ENCODE results near the gene GOLPH3.

The GOLPH3 gene

DNA sequence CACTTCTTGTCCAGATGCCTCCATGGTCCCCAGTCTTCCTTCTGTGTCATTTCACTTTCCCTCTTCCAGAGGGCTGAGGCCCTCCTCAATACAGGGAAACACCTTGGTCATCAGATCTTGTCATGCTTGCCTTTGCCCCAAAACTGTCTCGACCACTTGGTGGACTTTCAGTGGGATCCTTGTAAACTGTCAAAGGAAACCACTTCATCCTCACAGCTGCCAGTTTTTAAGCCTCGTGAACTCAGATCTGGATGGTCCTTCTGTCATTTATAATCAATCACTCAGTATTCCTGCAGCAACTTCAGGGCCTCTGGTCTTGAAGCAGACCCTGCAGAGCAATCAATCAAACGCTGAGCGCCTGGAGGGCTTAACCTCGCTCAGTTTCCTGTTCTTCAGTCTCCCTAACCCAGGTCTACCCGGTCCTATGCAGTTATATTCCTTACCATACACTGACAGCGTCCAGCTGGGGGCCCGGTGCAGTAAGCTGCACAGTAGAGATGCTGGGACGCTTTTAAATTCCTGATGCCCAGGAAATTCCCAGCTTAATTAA lies 74.6 kb downstream of the GOLPH3 start:
- TF ChIP-seq, protein P1, sequence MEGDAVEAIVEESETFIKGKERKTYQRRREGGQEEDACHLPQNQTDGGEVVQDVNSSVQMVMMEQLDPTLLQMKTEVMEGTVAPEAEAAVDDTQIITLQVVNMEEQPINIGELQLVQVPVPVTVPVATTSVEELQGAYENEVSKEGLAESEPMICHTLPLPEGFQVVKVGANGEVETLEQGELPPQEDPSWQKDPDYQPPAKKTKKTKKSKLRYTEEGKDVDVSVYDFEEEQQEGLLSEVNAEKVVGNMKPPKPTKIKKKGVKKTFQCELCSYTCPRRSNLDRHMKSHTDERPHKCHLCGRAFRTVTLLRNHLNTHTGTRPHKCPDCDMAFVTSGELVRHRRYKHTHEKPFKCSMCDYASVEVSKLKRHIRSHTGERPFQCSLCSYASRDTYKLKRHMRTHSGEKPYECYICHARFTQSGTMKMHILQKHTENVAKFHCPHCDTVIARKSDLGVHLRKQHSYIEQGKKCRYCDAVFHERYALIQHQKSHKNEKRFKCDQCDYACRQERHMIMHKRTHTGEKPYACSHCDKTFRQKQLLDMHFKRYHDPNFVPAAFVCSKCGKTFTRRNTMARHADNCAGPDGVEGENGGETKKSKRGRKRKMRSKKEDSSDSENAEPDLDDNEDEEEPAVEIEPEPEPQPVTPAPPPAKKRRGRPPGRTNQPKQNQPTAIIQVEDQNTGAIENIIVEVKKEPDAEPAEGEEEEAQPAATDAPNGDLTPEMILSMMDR (conservative IDR thresholded peaks at IDR 0.05; ENCODE audit: low read depth, low read length), result no peak
- H3K27me3 ChIP-seq (ENCODE audit: insufficient read depth, low read depth), result no peaks in the 10 kb centered on the region
- H4K20me1 ChIP-seq (ENCODE audit: insufficient read depth), result no peaks in the 10 kb centered on the region
- H3K4me1 ChIP-seq (ENCODE audit: low read depth, poor library complexity, severe bottlenecking), result no peaks in the 10 kb centered on the region
- H2AFZ ChIP-seq (ENCODE audit: low read depth), result no peak overlapping the region
- H3K9ac ChIP-seq, result no peak overlapping the region
- 0 out of 2 replicates have a peak, but pooled peaks cover 3% of the 10 kb centered on the region for H3K36me3 ChIP-seq (ENCODE audit: insufficient read depth)
- H3K79me2 ChIP-seq (ENCODE audit: insufficient read depth, low read depth), result no peaks in the 10 kb centered on the region
- H3K27ac ChIP-seq, result no peak overlapping the region
- no peak overlapping the region for H3K4me2 ChIP-seq
- no peak overlapping the region for H3K4me3 ChIP-seq (IDR thresholded peaks at IDR 0.05; ENCODE audit: insufficient read depth, low read depth, low read length)

DNA sequence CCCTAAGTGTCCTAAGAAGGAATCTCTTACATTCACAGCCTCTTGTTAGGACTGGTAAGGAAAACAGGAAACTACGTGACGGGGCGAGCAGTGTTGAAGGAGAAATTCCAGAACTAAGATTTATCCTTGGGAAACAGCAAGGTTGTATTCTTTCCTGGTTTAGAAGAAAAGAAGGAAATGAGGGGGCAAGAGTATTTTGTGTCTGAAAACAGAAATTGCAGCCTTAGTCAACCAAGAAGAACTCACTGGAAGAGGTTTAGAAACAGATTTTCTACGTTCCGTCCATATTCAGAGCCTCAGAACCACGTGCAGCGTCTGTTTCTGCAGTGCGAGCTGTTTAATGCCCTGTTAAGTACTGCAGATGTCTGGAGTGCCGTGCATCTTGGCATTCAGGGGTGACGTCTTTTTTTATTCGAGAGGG lies 75.2 kb downstream of the GOLPH3 start:
- Histone ChIP-seq H3K9ac (no peak overlapping the region), H3K4me3 (IDR thresholded peaks at IDR 0.05; ENCODE audit: insufficient read depth, low read depth, low read length) (no peak overlapping the region), H2AFZ (ENCODE audit: low read depth) (no peak overlapping the region), H3K27ac (no peak overlapping the region), H3K79me2 (ENCODE audit: insufficient read depth, low read depth) (no peaks in the 10 kb centered on the region), H3K4me1 (ENCODE audit: low read depth, poor library complexity, severe bottlenecking) (no peaks in the 10 kb centered on the region), H3K4me2 (no peak overlapping the region), H4K20me1 (ENCODE audit: insufficient read depth) (no peaks in the 10 kb centered on the region), H3K27me3 (ENCODE audit: insufficient read depth, low read depth) (no peaks in the 10 kb centered on the region), H3K36me3 (ENCODE audit: insufficient read depth) (0 out of 2 replicates have a peak, but pooled peaks cover 3% of the 10 kb centered on the region)
- TF ChIP-seq, protein P1 (conservative IDR thresholded peaks at IDR 0.05; ENCODE audit: low read depth, low read length), result no peak

DNA sequence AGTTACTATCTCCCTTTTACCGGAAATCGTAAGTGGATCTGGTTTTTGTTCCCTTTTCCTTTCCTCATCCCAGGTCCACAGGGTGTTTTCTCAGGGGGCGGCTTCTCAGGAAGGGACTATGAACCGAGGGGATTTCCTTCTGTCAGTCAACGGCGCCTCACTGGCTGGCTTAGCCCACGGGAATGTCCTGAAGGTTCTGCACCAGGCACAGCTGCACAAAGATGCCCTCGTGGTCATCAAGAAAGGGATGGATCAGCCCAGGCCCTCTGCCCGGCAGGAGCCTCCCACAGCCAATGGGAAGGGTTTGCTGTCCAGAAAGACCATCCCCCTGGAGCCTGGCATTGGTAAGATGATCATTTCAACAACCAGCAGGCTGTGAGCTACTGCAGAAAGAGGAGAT lies 75.8 kb downstream of the GOLPH3 start:
- peaks cover 6% of the 10 kb centered on the region for H3K4me1 ChIP-seq (ENCODE audit: low read depth, poor library complexity, severe bottlenecking)
- no peak overlapping the region for H3K4me2 ChIP-seq
- no peak overlapping the region for H3K9ac ChIP-seq
- no peak overlapping the region for H3K27ac ChIP-seq
- H3K4me3 ChIP-seq (IDR thresholded peaks at IDR 0.05; ENCODE audit: insufficient read depth, low read depth, low read length), result no peak overlapping the region
- H3K27me3 ChIP-seq (ENCODE audit: insufficient read depth, low read depth), result no peaks in the 10 kb centered on the region
- H2AFZ ChIP-seq (ENCODE audit: low read depth), result no peak overlapping the region
- TF ChIP-seq, protein P1 (conservative IDR thresholded peaks at IDR 0.05; ENCODE audit: low read depth, low read length), result no peak
- 0 out of 2 replicates have a peak, but pooled peaks cover 3% of the 10 kb centered on the region for H3K36me3 ChIP-seq (ENCODE audit: insufficient read depth)
- H4K20me1 ChIP-seq (ENCODE audit: insufficient read depth), result no peaks in the 10 kb centered on the region
- no peaks in the 10 kb centered on the region for H3K79me2 ChIP-seq (ENCODE audit: insufficient read depth, low read depth)

DNA sequence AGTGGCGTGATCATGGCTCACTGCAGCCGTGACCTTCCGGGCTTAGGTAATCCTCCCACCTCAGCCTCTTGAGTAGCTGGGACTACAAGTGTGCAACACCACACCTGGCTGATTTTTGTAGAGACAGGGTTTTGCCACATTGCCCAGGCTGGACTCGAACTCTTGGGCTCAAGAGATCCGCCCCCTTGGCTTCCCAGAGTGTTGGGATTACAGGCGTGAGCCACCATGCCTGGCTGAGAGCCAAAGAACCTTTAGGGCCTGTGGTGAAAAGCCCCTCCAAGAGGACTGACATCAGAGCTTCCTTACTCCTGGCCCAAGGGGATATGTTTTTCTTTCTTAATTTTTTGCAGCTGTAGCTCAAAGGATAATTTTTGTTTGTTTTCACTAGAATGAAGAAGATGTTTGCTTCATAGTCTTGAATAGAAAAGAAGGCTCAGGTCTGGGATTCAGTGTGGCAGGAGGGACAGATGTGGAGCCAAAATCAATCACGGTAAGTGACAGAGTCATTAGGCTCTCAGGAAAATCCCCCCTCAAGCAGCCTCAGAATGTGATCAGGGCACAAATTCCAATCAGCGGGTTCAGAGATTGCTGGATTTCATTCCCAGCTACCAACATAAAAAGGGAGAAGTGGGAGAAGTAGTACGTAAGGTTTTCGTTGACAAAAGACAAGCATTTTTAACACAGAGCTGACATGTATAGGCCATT lies 77.1 kb downstream of the GOLPH3 start:
- no peaks in the 10 kb centered on the region for H3K27me3 ChIP-seq (ENCODE audit: insufficient read depth, low read depth)
- H3K79me2 ChIP-seq (ENCODE audit: insufficient read depth, low read depth), result no peaks in the 10 kb centered on the region
- H3K9ac ChIP-seq, result no peak overlapping the region
- TF ChIP-seq, protein P1 (conservative IDR thresholded peaks at IDR 0.05; ENCODE audit: low read depth, low read length), result no peak
- 0 out of 2 replicates have a peak, but pooled peaks cover 3% of the 10 kb centered on the region for H3K36me3 ChIP-seq (ENCODE audit: insufficient read depth)
- H3K4me1 ChIP-seq (ENCODE audit: low read depth, poor library complexity, severe bottlenecking), result peaks cover 15% of the 10 kb centered on the region
- H2AFZ ChIP-seq (ENCODE audit: low read depth), result no peak overlapping the region
- no peaks in the 10 kb centered on the region for H4K20me1 ChIP-seq (ENCODE audit: insufficient read depth)
- no peak overlapping the region for H3K4me2 ChIP-seq
- H3K27ac ChIP-seq, result no peak overlapping the region
- no peak overlapping the region for H3K4me3 ChIP-seq (IDR thresholded peaks at IDR 0.05; ENCODE audit: insufficient read depth, low read depth, low read length)

Measured in KMS-11 (cell line).